H1 (cell line): ENCODE measurements around the gene SLC13A4. TPM values are rescaled to one million over a fixed set of nuclear protein-coding genes. Genes with fewer than 3 reads are reported as not detected.

Experiments
- CTCF ChIA-PET: fragments of 300-600 bp; sonication (Branson Sonifier 250); formaldehyde crosslinking; loops from one replicate; lab custom pipeline; 2021; ENCODE audit not compliant: partially characterized antibody; lab: Charles Lee
- POLR2A ChIA-PET: fragments of 300-600 bp; sonication (Branson Sonifier 250); formaldehyde crosslinking; loops from one replicate; lab custom pipeline; 2021; ENCODE audit warnings: inconsistent platforms; ENCODE audit not compliant: partially characterized antibody; lab: Charles Lee
- DNase-seq, 2 experiments: peaks; one replicate each; pipeline versions ENCODE4 v3.0.0 to v3.0.0-alpha.2; 2010 to 2022; ENCODE audit warnings: low spot score in 2 of 2, low read depth in 1 of 2, mixed read lengths in 1 of 2
- FAIRE-seq: peaks from 2 replicates; lab custom pipeline; 2011; peaks lifted over from hg19 to GRCh38; lab: Jason Lieb, UNC
- H2AFZ ChIP-seq: 2 replicates; pipeline ENCODE4 v1.8.1; 2012; ENCODE audit warnings: low read length, inconsistent platforms
- H2AK5ac ChIP-seq: 2 replicates; pipeline ENCODE4 v1.6.1; 2013; ENCODE audit warnings: low read depth, low read length
- H2BK120ac ChIP-seq: replicated peaks from 2 replicates; pipeline ENCODE3; 2013; ENCODE audit warnings: low read depth, low read length, inconsistent platforms
- H2BK12ac ChIP-seq: 2 replicates; pipeline ENCODE4 v1.6.1; 2013; ENCODE audit warnings: low read depth, low read length
- H2BK15ac ChIP-seq: 2 replicates; pipeline ENCODE4 v1.6.1; 2013; ENCODE audit warnings: low read length
- H2BK20ac ChIP-seq: 2 replicates; pipeline ENCODE4 v1.6.1; 2013; ENCODE audit warnings: low read length
- H2BK5ac ChIP-seq: 2 replicates; pipeline ENCODE4 v1.6.1; 2013; ENCODE audit warnings: low read depth, low read length
- H3K14ac ChIP-seq: 2 replicates; pipeline ENCODE4 v1.6.1; 2013; ENCODE audit warnings: inconsistent platforms; ENCODE audit not compliant: insufficient read length
- H3K18ac ChIP-seq: 2 replicates; pipeline ENCODE4 v1.6.1; 2013; ENCODE audit warnings: low read length; ENCODE audit errors: extremely low read depth
- H3K23ac ChIP-seq: 2 replicates; pipeline ENCODE4 v1.6.1; 2013; ENCODE audit warnings: inconsistent platforms; ENCODE audit not compliant: insufficient read length
- H3K23me2 ChIP-seq: 2 replicates; pipeline ENCODE4 v1.6.1; 2013; ENCODE audit warnings: low read depth, low read length
- H3K27ac ChIP-seq: 2 replicates; pipeline ENCODE4 v1.6.1; 2011; ENCODE audit warnings: low read depth, low read length, inconsistent platforms
- H3K27me3 ChIP-seq, 4 experiments: replicated peaks in 1 of 4; 1 replicate in 1 of 4; 2 replicates in 3 of 4; pipeline versions ENCODE4 v1.6.1 to v1.8.1; 2011 to 2013; ENCODE audit warnings: low read length in 3 of 4, mild to moderate bottlenecking in 3 of 4, inconsistent platforms in 2 of 4, mixed read lengths in 2 of 4, moderate library complexity in 1 of 4; ENCODE audit not compliant: control insufficient read depth in 3 of 4, insufficient read depth in 3 of 4; ENCODE audit errors: extremely low read depth in 1 of 4
- H3K36me3 ChIP-seq, 4 experiments: 2 replicates each; pipeline versions ENCODE4 v1.6.1 to v1.8.1; 2011 to 2013; ENCODE audit warnings: mild to moderate bottlenecking in 4 of 4, low read length in 3 of 4, moderate library complexity in 2 of 4, control low read depth in 1 of 4, inconsistent platforms in 1 of 4; ENCODE audit not compliant: insufficient read depth in 4 of 4, control insufficient read depth in 2 of 4
- H3K4ac ChIP-seq: replicated peaks from 2 replicates; pipeline ENCODE3; 2013; ENCODE audit warnings: low read length, low read depth, mixed read lengths, inconsistent platforms; ENCODE audit not compliant: insufficient read length
- H3K4me1 ChIP-seq, 4 experiments: replicated peaks in 1 of 4; 1 replicate in 1 of 4; 2 replicates in 3 of 4; pipeline versions ENCODE4 v1.6.1 to v1.8.1; 2011 to 2013; ENCODE audit warnings: low read length in 3 of 4, inconsistent platforms in 2 of 4, mixed read lengths in 1 of 4; ENCODE audit not compliant: insufficient read depth in 4 of 4, control insufficient read depth in 3 of 4
- H3K4me2 ChIP-seq, 2 experiments: 2 replicates each; pipeline versions ENCODE4 v1.6.1 to v1.8.1; 2011 to 2013; ENCODE audit warnings: low read depth in 2 of 2, low read length in 2 of 2, control low read depth in 1 of 2, inconsistent platforms in 1 of 2, mild to moderate bottlenecking in 1 of 2; ENCODE audit not compliant: insufficient read depth in 1 of 2
- H3K4me3 ChIP-seq, 4 experiments: fragments of 200-600, 300-600 bp in 1 of 4; sonication (generic), shearing (Covaris generic), sonication (Bioruptor Twin) in 1 of 4; 2 replicates each; pipeline versions ENCODE4 v1.5.1 to v1.8.1; 2011 to 2016; ENCODE audit warnings: low read length in 4 of 4, low read depth in 3 of 4, control low read depth in 2 of 4, inconsistent platforms in 2 of 4, mild to moderate bottlenecking in 2 of 4, mixed read lengths in 1 of 4, moderate library complexity in 1 of 4; ENCODE audit not compliant: insufficient read depth in 2 of 4; ENCODE audit errors: extremely low read depth in 1 of 4
- H3K56ac ChIP-seq: replicated peaks from 2 replicates; pipeline ENCODE3; 2013; ENCODE audit warnings: low read depth, mild to moderate bottlenecking, mixed read lengths, low read length, inconsistent platforms; ENCODE audit not compliant: insufficient read length
- H3K79me1 ChIP-seq: 2 replicates; pipeline ENCODE4 v1.6.1; 2013; ENCODE audit warnings: low read depth, low read length, control low read depth
- H3K79me2 ChIP-seq, 2 experiments: 2 replicates each; pipeline versions ENCODE4 v1.6.1 to v1.8.1; 2012 to 2013; ENCODE audit warnings: low read length in 2 of 2, mild to moderate bottlenecking in 2 of 2, inconsistent platforms in 1 of 2; ENCODE audit not compliant: insufficient read depth in 2 of 2, control insufficient read depth in 1 of 2
- H3K9ac ChIP-seq, 4 experiments: replicated peaks in 1 of 4; 1 replicate in 1 of 4; 2 replicates in 3 of 4; pipeline versions ENCODE4 v1.6.1 to v1.8.1; 2011 to 2013; ENCODE audit warnings: low read depth in 3 of 4, low read length in 3 of 4, control low read depth in 2 of 4, mild to moderate bottlenecking in 2 of 4, moderate library complexity in 2 of 4, inconsistent platforms in 1 of 4; ENCODE audit errors: extremely low read depth in 1 of 4
- H3K9me3 ChIP-seq, 2 experiments: 2 replicates each; pipeline versions ENCODE4 v1.6.1 to v1.8.1; 2012 to 2013; ENCODE audit warnings: mild to moderate bottlenecking in 2 of 2, moderate library complexity in 2 of 2, control low read depth in 1 of 2, inconsistent platforms in 1 of 2, low read depth in 1 of 2, low read length in 1 of 2, mixed read lengths in 1 of 2; ENCODE audit not compliant: insufficient read depth in 2 of 2
- H4K20me1 ChIP-seq, 2 experiments: replicated peaks in 1 of 2; 2 replicates each; pipeline versions ENCODE3 to v1.8.1; 2011 to 2013; ENCODE audit warnings: inconsistent platforms in 2 of 2, low read length in 2 of 2, mild to moderate bottlenecking in 1 of 2; ENCODE audit not compliant: insufficient read depth in 2 of 2, control insufficient read depth in 1 of 2
- H4K5ac ChIP-seq: 2 replicates; pipeline ENCODE4 v1.6.1; 2013; ENCODE audit warnings: low read length, low read depth, mixed read lengths, inconsistent platforms; ENCODE audit not compliant: insufficient read length
- H4K8ac ChIP-seq: 2 replicates; pipeline ENCODE4 v1.8.0; 2013; ENCODE audit warnings: mild to moderate bottlenecking, moderate library complexity, low read length, inconsistent platforms; ENCODE audit not compliant: insufficient read depth; ENCODE audit errors: extremely low read depth
- H4K91ac ChIP-seq: replicated peaks from 2 replicates; pipeline ENCODE3; 2013; ENCODE audit warnings: low read length, mixed read lengths, inconsistent platforms; ENCODE audit not compliant: insufficient read length
- CHD1 ChIP-seq: IDR thresholded peaks from 2 replicates; pipeline ENCODE4 v1.6.1; 2012; ENCODE audit warnings: low read depth, low read length, improper control_type of control experiment
- CHD2 ChIP-seq: IDR thresholded peaks from 2 replicates; pipeline ENCODE4 v1.6.1; 2012; ENCODE audit warnings: low read length, improper control_type of control experiment
- CTCF ChIP-seq, 3 experiments: IDR thresholded peaks; 1 replicate in 2 of 3; 2 replicates in 1 of 3; pipeline versions ENCODE4 v1.5.1 to v1.6.1; 2011; ENCODE audit warnings: low read length in 3 of 3, mild to moderate bottlenecking in 3 of 3, inconsistent platforms in 2 of 3, low read depth in 1 of 3, moderate library complexity in 1 of 3; ENCODE audit not compliant: insufficient read depth in 1 of 3; ENCODE audit errors: control extremely low read depth in 1 of 3
- RAD21 ChIP-seq, 2 experiments: IDR thresholded peaks in 1 of 2; conservative IDR thresholded peaks in 1 of 2; 2 replicates each; pipeline ENCODE4 v1.6.1; 2011; ENCODE audit warnings: low read depth in 2 of 2, low read length in 2 of 2, improper control_type of control experiment in 1 of 2, inconsistent platforms in 1 of 2, mild to moderate bottlenecking in 1 of 2, moderate library complexity in 1 of 2
- WGBS, 2 experiments: shearing (Covaris generic) in 1 of 2; methylation state at CpG; one replicate each; pipeline versions ENCODE4 v1.1.6 to v1.1.7; 2013 to 2015; ENCODE audit warnings: low lambda C conversion rate in 2 of 2, mixed read lengths in 2 of 2, inconsistent platforms in 1 of 2, low coverage in 1 of 2, missing lambda C conversion rate in 1 of 2; ENCODE audit not compliant: insufficient replicate concordance in 2 of 2, insufficient coverage in 1 of 2, insufficient read length in 1 of 2; ENCODE audit errors: extremely low coverage in 1 of 2, missing lambda C conversion rate in 1 of 2; 5-methylcytosine and 5-hydroxymethylcytosine counted together
- polyA plus RNA-seq, 7 experiments: library from polyadenylated mRNA; depleted of rRNA in 3 of 7; stranded (reverse) in 5 of 7; unstranded in 2 of 7; fragments of >200 nt in 5 of 7; fragments of 200-250 nt in 2 of 7; gene quantifications; 1 replicate in 5 of 7; 2 replicates in 1 of 7; 4 replicates in 1 of 7; pipeline versions ENCODE4 v1.2.1 to v1.2.3, GENCODE V29; 2011 to 2013; ENCODE audit warnings: missing spikeins in 2 of 7, mixed read lengths in 2 of 7
- total RNA-seq: library from RNA; stranded (reverse); fragmentation: NEBNext Ultra II Directional; extraction: Animal tissue kit (Norgen Biotek cat#: 25700); gene quantifications from 2 replicates; pipeline ENCODE4 v1.2.1, GENCODE V29; 2021

The SLC13A4 gene
- total and polyA plus RNA-seq, 2 of the 8 experiments (the other 6 are each of a cell fraction or from before 2014, with no cell fraction given): 3.9 to 7.5 TPM

DNA sequence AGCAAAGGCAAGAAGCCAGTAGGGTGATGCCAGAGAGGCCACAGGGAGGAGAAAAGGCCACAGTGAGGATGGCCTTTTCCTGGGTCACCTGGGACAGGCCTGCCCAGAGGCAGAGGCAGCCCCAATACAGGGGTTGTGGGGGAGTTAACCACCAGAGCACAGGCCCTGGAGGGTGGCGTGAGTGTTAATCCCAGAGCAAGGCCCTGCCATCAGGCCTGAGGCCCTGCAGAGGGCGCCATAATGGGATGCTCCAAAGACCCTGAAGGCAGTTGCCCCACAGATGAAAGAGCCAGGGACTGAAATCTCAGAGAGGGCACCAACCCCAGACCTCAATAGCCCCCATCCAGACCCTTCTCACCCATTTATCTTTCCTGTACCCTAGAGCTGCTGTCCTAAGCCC lies 23.9 kb downstream of the SLC13A4 start:
- 0 out of 2 replicates have a peak, but pooled peaks cover 2% of the 10 kb centered on the region for H3K79me1 ChIP-seq
- peak in 1 of 2 experiments; percentile 82 for DNase-seq
- H3K4me1 ChIP-seq: no peaks in the 10 kb centered on the region; a peak in 1 of 7 replicates
- no peak overlapping the region for H3K9ac ChIP-seq
- H3K36me3 ChIP-seq: no peaks in the 10 kb centered on the region
- no peak overlapping the region for H2BK5ac ChIP-seq
- CTCF ChIA-PET: interaction anchor here (0.6 to 14.4 kb wide), 35 partner anchors 8 to 369 kb away, joined by 3 to 133 read pairs (median 5); partner anchors contain the start of gene SLC13A4
- H3K9me3 ChIP-seq: no peaks in the 10 kb centered on the region
- no peaks in the 10 kb centered on the region for H3K27me3 ChIP-seq
- H4K20me1 ChIP-seq: no peaks in the 10 kb centered on the region
- H3K18ac ChIP-seq: no peak overlapping the region; the same call in 1 of the 2 replicates
- no peak overlapping the region for H2BK120ac ChIP-seq
- no peak overlapping the region for H3K56ac ChIP-seq
- no peak overlapping the region for H4K91ac ChIP-seq
- no peak overlapping the region for H3K4me2 ChIP-seq
- 31% methylated on average over 2 of the region's 2 CpGs; no CpG with 5 or more reads in 1 of the 2 experiments for WGBS, 2 experiments
- H3K14ac ChIP-seq: no peak overlapping the region
- TF ChIP-seq CHD2 (no peak), RAD21 (IDR thresholded peaks at IDR 0.05 in 1 of 2, conservative IDR thresholded peaks at IDR 0.05 in 1 of 2; ENCODE audit: low read depth in 2 of 2, low read length in 2 of 2) (peak; percentile 63 to 75), CHD1 (no peak), CTCF (IDR thresholded peaks at IDR 0.05; ENCODE audit: control extremely low read depth in 1 of 3, insufficient read depth in 1 of 3, low read depth in 1 of 3, low read length in 3 of 3) (peak; percentile 84 to 91 (median 91))
- no peak overlapping the region for H3K4ac ChIP-seq
- no peaks in the 10 kb centered on the region for H3K23me2 ChIP-seq
- no peak overlapping the region for H2AFZ ChIP-seq
- H4K8ac ChIP-seq: no peak overlapping the region
- no peak overlapping the region for H4K5ac ChIP-seq
- no peak overlapping the region for H2AK5ac ChIP-seq
- no peak overlapping the region for H2BK20ac ChIP-seq
- no peak overlapping the region for H2BK12ac ChIP-seq
- H3K4me3 ChIP-seq: no peak overlapping the region
- H2BK15ac ChIP-seq: no peak overlapping the region
- H3K23ac ChIP-seq: no peak overlapping the region
- no peak overlapping the region for H3K27ac ChIP-seq
- no peak for FAIRE-seq
- no peaks in the 10 kb centered on the region for H3K79me2 ChIP-seq
- POLR2A ChIA-PET: interaction anchor here (1.2 to 1.3 kb wide), 2 partner anchors 10 to 24 kb away, joined by 3 to 4 read pairs; partner anchors contain the start of gene SLC13A4
